H9 (cell line): ENCODE measurements around the gene RRAS. TPM values are rescaled to one million over a fixed set of nuclear protein-coding genes. Genes with fewer than 3 reads are reported as not detected.

Experiments
- DNase-seq: peaks from one replicate; pipeline ENCODE4 v3.0.0-alpha.2; 2017
- H2AFZ ChIP-seq: one replicate; pipeline ENCODE4 v1.6.1; 2013; ENCODE audit warnings: mild to moderate bottlenecking, low read length, control low read depth, moderate library complexity
- H2AK5ac ChIP-seq: 2 replicates; pipeline ENCODE4 v1.6.1; 2013; ENCODE audit warnings: low read length, control low read depth, mixed read lengths; ENCODE audit not compliant: insufficient read length
- H2BK120ac ChIP-seq: one replicate; pipeline ENCODE4 v1.6.1; 2013; ENCODE audit warnings: low read depth, mild to moderate bottlenecking, low read length, control low read depth, inconsistent platforms; ENCODE audit not compliant: poor library complexity, severe bottlenecking
- H2BK12ac ChIP-seq: 2 replicates; pipeline ENCODE4 v1.6.1; 2013; ENCODE audit warnings: low read length, control low read depth, mixed read lengths, low read depth; ENCODE audit not compliant: insufficient read length
- H2BK15ac ChIP-seq: 2 replicates; pipeline ENCODE4 v1.6.1; 2013; ENCODE audit warnings: low read depth, low read length, control low read depth
- H2BK20ac ChIP-seq: one replicate; pipeline ENCODE4 v1.6.1; 2013; ENCODE audit warnings: low read depth, mild to moderate bottlenecking, low read length, control low read depth, inconsistent platforms; ENCODE audit not compliant: poor library complexity, severe bottlenecking
- H2BK5ac ChIP-seq: 2 replicates; pipeline ENCODE4 v1.6.1; 2013; ENCODE audit warnings: low read length, control low read depth, mixed read lengths; ENCODE audit not compliant: insufficient read length
- H3K14ac ChIP-seq: 2 replicates; pipeline ENCODE4 v1.6.1; 2013; ENCODE audit warnings: low read length, control low read depth; ENCODE audit not compliant: insufficient read depth
- H3K18ac ChIP-seq: 2 replicates; pipeline ENCODE4 v1.6.1; 2013; ENCODE audit warnings: low read depth, mild to moderate bottlenecking, mixed read lengths, low read length, control low read depth; ENCODE audit not compliant: insufficient read length
- H3K23ac ChIP-seq: 2 replicates; pipeline ENCODE4 v1.6.1; 2013; ENCODE audit warnings: low read length, control low read depth, mixed read lengths, low read depth; ENCODE audit not compliant: insufficient read length
- H3K23me2 ChIP-seq: 2 replicates; pipeline ENCODE4 v1.6.1; 2013; ENCODE audit warnings: low read depth, mild to moderate bottlenecking, mixed read lengths, low read length, control low read depth; ENCODE audit not compliant: insufficient read length, poor library complexity, severe bottlenecking
- H3K27ac ChIP-seq: 2 replicates; pipeline ENCODE4 v1.5.1; 2013; ENCODE audit warnings: low read length, control low read depth, mixed read lengths, low read depth; ENCODE audit not compliant: insufficient read length
- H3K27me3 ChIP-seq: 2 replicates; pipeline ENCODE4 v1.6.1; 2013; ENCODE audit warnings: low read length, control low read depth, inconsistent platforms; ENCODE audit not compliant: insufficient read depth
- H3K4ac ChIP-seq: 2 replicates; pipeline ENCODE4 v1.6.1; 2013; ENCODE audit warnings: low read depth, mild to moderate bottlenecking, control low read depth, inconsistent platforms, low read length, moderate library complexity
- H3K4me1 ChIP-seq: 2 replicates; pipeline ENCODE4 v1.6.1; 2013; ENCODE audit warnings: low read length, control low read depth, inconsistent platforms; ENCODE audit not compliant: insufficient read depth
- H3K4me2 ChIP-seq: 2 replicates; pipeline ENCODE4 v1.6.1; 2013; ENCODE audit warnings: low read length, control low read depth, mixed read lengths; ENCODE audit not compliant: insufficient read length, insufficient read depth
- H3K56ac ChIP-seq: 2 replicates; pipeline ENCODE4 v1.6.1; 2013; ENCODE audit warnings: low read depth, mild to moderate bottlenecking, mixed read lengths, low read length, control low read depth; ENCODE audit not compliant: insufficient read length
- H3K79me1 ChIP-seq: 2 replicates; pipeline ENCODE4 v1.6.1; 2013; ENCODE audit warnings: low read depth, mild to moderate bottlenecking, moderate library complexity, low read length, control low read depth, inconsistent platforms; ENCODE audit not compliant: insufficient read depth, poor library complexity, severe bottlenecking
- H3K79me2 ChIP-seq: 2 replicates; pipeline ENCODE4 v1.6.1; 2013; ENCODE audit warnings: low read length, control low read depth, inconsistent platforms; ENCODE audit not compliant: insufficient read depth
- H3K9ac ChIP-seq: 2 replicates; pipeline ENCODE4 v1.6.1; 2013; ENCODE audit warnings: low read length, control low read depth, mixed read lengths; ENCODE audit not compliant: insufficient read length; ENCODE audit errors: extremely low read depth
- H3K9me3 ChIP-seq: one replicate; pipeline ENCODE4 v1.6.1; 2013; ENCODE audit warnings: low read depth, low read length, inconsistent platforms; ENCODE audit not compliant: control insufficient read depth
- H3T11ph ChIP-seq: one replicate; pipeline ENCODE4 v1.6.1; 2013; ENCODE audit warnings: mild to moderate bottlenecking, low read length, control low read depth, inconsistent platforms
- H4K20me1 ChIP-seq: one replicate; pipeline ENCODE4 v1.6.1; 2013; ENCODE audit not compliant: control insufficient read depth, insufficient read length, insufficient read depth
- H4K5ac ChIP-seq: 2 replicates; pipeline ENCODE4 v1.6.1; 2013; ENCODE audit warnings: low read depth, mild to moderate bottlenecking, mixed read lengths, low read length, control low read depth; ENCODE audit not compliant: insufficient read length
- H4K8ac ChIP-seq: replicated peaks from 2 replicates; pipeline ENCODE4 v1.6.1; 2013; ENCODE audit warnings: low read length, control low read depth, mixed read lengths, low read depth; ENCODE audit not compliant: insufficient read length
- H4K91ac ChIP-seq: 2 replicates; pipeline ENCODE4 v1.6.1; 2013; ENCODE audit warnings: low read depth, mild to moderate bottlenecking, moderate library complexity, mixed read lengths, low read length, control low read depth; ENCODE audit not compliant: insufficient read length
- H3K27ac Mint-ChIP-seq, 3 experiments: 2 replicates in 2 of 3; 3 replicates in 1 of 3; pipeline ENCODE4 v1.8.0; 2020 to 2021; ENCODE audit warnings: mixed read lengths in 3 of 3, mild to moderate bottlenecking in 1 of 3, moderate library complexity in 1 of 3
- H3K27me3 Mint-ChIP-seq: 2 replicates; pipeline ENCODE4 v1.8.0; 2021; ENCODE audit warnings: low read depth, mild to moderate bottlenecking, moderate library complexity, mixed read lengths
- H3K36me3 Mint-ChIP-seq, 3 experiments: 2 replicates in 2 of 3; 3 replicates in 1 of 3; pipeline ENCODE4 v1.8.0; 2020 to 2021; ENCODE audit warnings: low read depth in 3 of 3, mixed read lengths in 3 of 3; ENCODE audit not compliant: insufficient read depth in 1 of 3
- H3K4me1 Mint-ChIP-seq, 2 experiments: 2 replicates each; pipeline ENCODE4 v1.8.0; 2020; ENCODE audit warnings: mixed read lengths in 2 of 2
- H3K4me3 Mint-ChIP-seq, 2 experiments: 2 replicates in 1 of 2; 3 replicates in 1 of 2; pipeline ENCODE4 v1.8.0; 2020 to 2021; ENCODE audit warnings: mild to moderate bottlenecking in 2 of 2, mixed read lengths in 2 of 2, moderate library complexity in 1 of 2
- H3K9me3 Mint-ChIP-seq, 2 experiments: 2 replicates in 1 of 2; 3 replicates in 1 of 2; pipeline ENCODE4 v1.8.0; 2020; ENCODE audit warnings: mild to moderate bottlenecking in 2 of 2, mixed read lengths in 2 of 2, moderate library complexity in 1 of 2
- CTCF ChIP-seq: fragments of 200-600 bp; sonication (generic); conservative IDR thresholded peaks from 3 replicates; pipeline ENCODE4 v1.8.0; 2021; ENCODE audit warnings: antibody characterized with exemption, mild to moderate bottlenecking
- WGBS: extraction: QIAGEN DNeasy Blood & Tissue Kit; methylation state at CpG from one replicate; pipeline ENCODE4 v1.1.7; 2013; ENCODE audit warnings: missing lambda C conversion rate, low lambda C conversion rate, mixed read lengths; ENCODE audit not compliant: insufficient read length; ENCODE audit errors: extremely low coverage; 5-methylcytosine and 5-hydroxymethylcytosine counted together
- total RNA-seq: library from RNA; stranded (reverse); gene quantifications from 2 replicates; pipeline ENCODE4 v1.2.1, GENCODE V29; 2021

RRAS gene
- total RNA-seq, 1 experiment from 2014 or later = 9.9 TPM

GRCh38 chr19:49613374-49613773 is 26.6 kb downstream of the RRAS start:
- no peak for DNase-seq
- H3K18ac ChIP-seq = no peak overlapping the region
- H4K8ac ChIP-seq = no peak overlapping the region
- H3K4ac ChIP-seq = no peak overlapping the region
- H2BK5ac ChIP-seq = no peak overlapping the region
- no peak overlapping the region for H3K27ac ChIP-seq
- H3K9ac ChIP-seq = no peak overlapping the region
- no peak overlapping the region for H4K5ac ChIP-seq
- no peaks in the 10 kb centered on the region for H4K20me1 ChIP-seq
- H3K79me2 ChIP-seq = peaks cover 7% of the 10 kb centered on the region; the same call in 1 of the 2 replicates
- no peaks in the 10 kb centered on the region for H3K9me3 ChIP-seq
- no peak overlapping the region for H2BK20ac ChIP-seq
- no CpG with 5 or more reads among the region's 4 CpGs for WGBS
- H3K23ac ChIP-seq = no peak overlapping the region
- no peak for TF ChIP-seq CTCF
- H2BK120ac ChIP-seq = no peak overlapping the region
- Mint-ChIP-seq H3K9me3 (no peaks in the 10 kb centered on the region), H3K27me3 (no peaks in the 10 kb centered on the region; the same call in 1 of the 2 replicates), H3K27ac (peak overlapping the region; percentile 67 to 90 (median 80); a peak in 4 of 7 replicates), H3K4me3 (no peak overlapping the region), H3K36me3 (peaks cover 47 to 82% (median 73%) of the 10 kb centered on the region in 3 experiments; a peak in 6 of 7 replicates), H3K4me1 (peaks cover 0 to 2% of the 10 kb centered on the region in 2 experiments; a peak in 1 of 4 replicates)
- H2AK5ac ChIP-seq = no peak overlapping the region
- peaks cover 2% of the 10 kb centered on the region for H3K23me2 ChIP-seq
- no peak overlapping the region for H3T11ph ChIP-seq
- no peak overlapping the region for H3K56ac ChIP-seq
- H2BK12ac ChIP-seq = no peak overlapping the region
- H3K79me1 ChIP-seq = peaks cover 4% of the 10 kb centered on the region
- H3K4me2 ChIP-seq = no peak overlapping the region
- H3K27me3 ChIP-seq = no peaks in the 10 kb centered on the region
- H2AFZ ChIP-seq = no peak overlapping the region
- no peaks in the 10 kb centered on the region for H3K4me1 ChIP-seq
- H4K91ac ChIP-seq = no peak overlapping the region
- no peak overlapping the region for H2BK15ac ChIP-seq
- H3K14ac ChIP-seq = no peak overlapping the region
